A549 (cell line): ENCODE measurements around the gene TERB2. TPM values are rescaled to one million over a fixed set of nuclear protein-coding genes. Genes with fewer than 3 reads are reported as not detected.
"Not testable (repeated sequence)": the region's sequence is repeated elsewhere in the genome, so short reads cannot be mapped to it uniquely, and the experiment has no call there.

Experiments used
- ATAC-seq, 2 experiments: fragments of 200-7000 bp in 1 of 2; fragments of >200 bp in 1 of 2; cut with Nextera tagmentation in 1 of 2; cut with Tn5 transposase in 1 of 2; 3 replicates each; pipeline versions ENCODE4 v1.8.0 to v1.9.1; 2018 to 2020; ENCODE audit warnings: mild to moderate bottlenecking in 1 of 2, moderate library complexity in 1 of 2
- CTCF ChIA-PET: fragments of 300-600 bp; sonication (Branson Sonifier 250); formaldehyde crosslinking; extraction: SDS; loops from one replicate; lab custom pipeline; 2021; ENCODE audit warnings: antibody characterized with exemption, inconsistent platforms; lab: Yijun Ruan, JAX
- POLR2A ChIA-PET: fragments of 350-600 bp; formaldehyde crosslinking; extraction: SDS; loops from one replicate; lab custom pipeline; 2021; ENCODE audit warnings: antibody characterized with exemption, inconsistent platforms; lab: Yijun Ruan, JAX
- DNase-seq, 2 experiments: peaks; one replicate each; pipeline versions ENCODE4 v3.0.0 to v3.0.0-alpha.2; 2011 to 2016; ENCODE audit warnings: low read depth in 1 of 2, low spot score in 1 of 2
- FAIRE-seq: peaks from 2 replicates; lab custom pipeline; 2011; peaks lifted over from hg19 to GRCh38; lab: Jason Lieb, UNC
- H3K27ac ChIP-seq, 2 experiments: fragments of >200 bp; sonication (Bioruptor Twin); formaldehyde crosslinking; 3 replicates each; pipeline ENCODE4 v1.5.1; 2016 to 2017
- H3K4me1 ChIP-seq: fragments of >200 bp; sonication (Bioruptor Twin); formaldehyde crosslinking; 3 replicates; pipeline ENCODE4 v1.6.1; 2016
- H3K4me2 ChIP-seq: fragments of >200 bp; sonication (Bioruptor Twin); formaldehyde crosslinking; 3 replicates; pipeline ENCODE4 v1.6.1; 2016
- H3K4me3 ChIP-seq: fragments of >200 bp; sonication (Bioruptor Twin); formaldehyde crosslinking; 3 replicates; pipeline ENCODE4 v1.5.1; 2016
- H3K9me3 ChIP-seq: fragments of >200 bp; sonication (Bioruptor Twin); formaldehyde crosslinking; 3 replicates; pipeline ENCODE4 v1.6.1; 2016
- BCL3 ChIP-seq: fragments of >200 bp; sonication (Bioruptor Twin); formaldehyde crosslinking; IDR thresholded peaks from 3 replicates; pipeline ENCODE4 v1.6.1; 2016
- CHD4 ChIP-seq: fragments of 200-600 bp; sonication (generic); IDR thresholded peaks from 2 replicates; pipeline ENCODE4 v1.6.1; 2016; ENCODE audit warnings: antibody characterized with exemption, mild to moderate bottlenecking, borderline replicate concordance
- CTCF ChIP-seq: fragments of >200 bp; sonication (Bioruptor Twin); formaldehyde crosslinking; IDR thresholded peaks from 3 replicates; pipeline ENCODE4 v1.5.1; 2016
- EHMT2 ChIP-seq: fragments of 200-600 bp; sonication (generic); IDR thresholded peaks from 2 replicates; pipeline ENCODE4 v1.6.1; 2016; ENCODE audit warnings: antibody characterized with exemption, low read depth, mild to moderate bottlenecking, moderate library complexity
- ELK1 ChIP-seq: fragments of 150-350 bp; IDR thresholded peaks from 2 replicates; pipeline ENCODE4 v1.6.1; 2014; ENCODE audit warnings: low read depth, mild to moderate bottlenecking, low read length
- HOXA7 ChIP-seq: fragments of 250-450 bp; sonication (Bioruptor Pico); IDR thresholded peaks from 2 replicates; pipeline ENCODE4 v1.5.0; 2020; ENCODE audit warnings: mild to moderate bottlenecking, moderate library complexity
- KDM1A ChIP-seq: fragments of 200-600 bp; sonication (generic); IDR thresholded peaks from 2 replicates; pipeline ENCODE4 v1.6.1; 2016; ENCODE audit warnings: low read depth, mild to moderate bottlenecking
- NPAS2 ChIP-seq: fragments of 250-450 bp; sonication (Bioruptor Pico); IDR thresholded peaks from 2 replicates; pipeline ENCODE4 v1.8.0; 2022; ENCODE audit warnings: mild to moderate bottlenecking, moderate library complexity, borderline replicate concordance
- PBX3 ChIP-seq: IDR thresholded peaks from 2 replicates; pipeline ENCODE4 v1.6.1; 2012
- POLR2AphosphoS2 ChIP-seq: conservative IDR thresholded peaks from 2 replicates; pipeline ENCODE4 v1.6.1; 2012; ENCODE audit warnings: low read length, improper control_type of control experiment, inconsistent platforms
- RARB ChIP-seq: fragments of 250-450 bp; sonication (Bioruptor Pico); IDR thresholded peaks from 2 replicates; pipeline ENCODE4 v1.8.0; 2021; ENCODE audit warnings: mild to moderate bottlenecking, moderate library complexity
- REST ChIP-seq: fragments of 200-600 bp; sonication (generic); IDR thresholded peaks from 2 replicates; pipeline ENCODE4 v1.6.1; 2016; ENCODE audit warnings: antibody characterized with exemption, mild to moderate bottlenecking, moderate library complexity
- SREBF2 ChIP-seq: fragments of 450-650 bp; IDR thresholded peaks from 2 replicates; pipeline ENCODE4 v1.6.1; 2014; ENCODE audit warnings: mild to moderate bottlenecking, moderate library complexity
- TP53 ChIP-seq: fragments of 250-450 bp; sonication (Bioruptor Pico); IDR thresholded peaks from 2 replicates; pipeline ENCODE4 v1.5.0; 2021; ENCODE audit warnings: mild to moderate bottlenecking, moderate library complexity
- USF2 ChIP-seq: fragments of 450-650 bp; IDR thresholded peaks from 2 replicates; pipeline ENCODE4 v1.6.1; 2014; ENCODE audit warnings: antibody characterized with exemption
- ZFP36 ChIP-seq: fragments of 450-650 bp; IDR thresholded peaks from 2 replicates; pipeline ENCODE4 v1.6.1; 2014; ENCODE audit warnings: borderline replicate concordance; ENCODE audit not compliant: partially characterized antibody
- WGBS: methylation state at CpG from one replicate; pipeline ENCODE4 v1.1.6; 2017; ENCODE audit errors: missing lambda C conversion rate; 5-methylcytosine and 5-hydroxymethylcytosine counted together
- polyA plus RNA-seq, 4 experiments: library from polyadenylated mRNA; depleted of rRNA in 3 of 4; stranded (reverse); fragments of >200 nt; fragmentation: RNase III in 1 of 4; extraction: RNeasy Plus Mini Kit Qiagen cat#74134 plus additional on column Dnase treatment in 1 of 4; gene quantifications; 2 replicates in 3 of 4; 3 replicates in 1 of 4; pipeline ENCODE4 v1.2.3, GENCODE V29; 2011 to 2017

The TERB2 gene
- polyA plus RNA-seq, 2 of the 4 experiments (the other 2 are of a cell fraction) = not detected

GRCh38 chr15:44910981-44911625 lies 45.4 kb upstream of the TERB2 start:
- FAIRE-seq (no peak), DNase-seq (no peak)
- no peak for TF ChIP-seq NPAS2
- no peak for TF ChIP-seq CHD4
- TF ChIP-seq KDM1A = no peak
- no peak for TF ChIP-seq USF2
- TF ChIP-seq TP53 = no peak
- TF ChIP-seq, all 56 proteins: peak for 0
- Histone ChIP-seq H3K9me3 (no peaks in the 10 kb centered on the region), H3K4me2 (no peak overlapping the region), H3K4me3 (no peak overlapping the region), H3K4me1 (no peaks in the 10 kb centered on the region), H3K27ac (no peak overlapping the region)
- ChIA-PET POLR2A (no interaction called here), CTCF (interaction anchor here (0.6 kb wide), 1 partner anchor 292 kb away, joined by 4 read pairs; no protein-coding TSS in a partner anchor)
- no peak for ATAC-seq

GRCh38 chr15:44912186-44912585 lies 44.3 kb upstream of the TERB2 start:
- H3K27ac ChIP-seq, POLR2A ChIA-PET, FAIRE-seq, CTCF ChIA-PET, ATAC-seq, H3K4me1 ChIP-seq, H3K4me2 ChIP-seq, H3K4me3 ChIP-seq, H3K9me3 ChIP-seq, DNase-seq: not testable (repeated sequence)
- WGBS = 36% methylated on average over 1 of the region's 1 CpG

GRCh38 chr15:44912974-44913448 lies 43.5 kb upstream of the TERB2 start:
- DNase-seq, H3K4me2 ChIP-seq, H3K4me1 ChIP-seq, FAIRE-seq, CTCF ChIA-PET, H3K4me3 ChIP-seq, POLR2A ChIA-PET, H3K27ac ChIP-seq, H3K9me3 ChIP-seq, ATAC-seq: not testable (repeated sequence)
- WGBS = 8% methylated on average over 3 of the region's 3 CpGs

GRCh38 chr15:44918136-44918535 lies 38.4 kb upstream of the TERB2 start:
- Histone ChIP-seq H3K27ac (no peak overlapping the region), H3K9me3 (no peaks in the 10 kb centered on the region), H3K4me2 (no peak overlapping the region), H3K4me1 (no peaks in the 10 kb centered on the region), H3K4me3 (no peak overlapping the region)
- TF ChIP-seq BCL3 = no peak
- no peak for TF ChIP-seq SREBF2
- no peak for TF ChIP-seq CTCF
- no peak for TF ChIP-seq RARB (CRISPR knock-in tag)
- no peak for TF ChIP-seq ZFP36
- no peak for TF ChIP-seq REST
- TF ChIP-seq POLR2AphosphoS2 = no peak
- TF ChIP-seq EHMT2 = no peak
- no peak for TF ChIP-seq PBX3
- no peak for TF ChIP-seq HOXA7 (CRISPR knock-in tag)
- TF ChIP-seq ELK1 = no peak
- ATAC-seq (no peak), FAIRE-seq (no peak), DNase-seq (no peak)
- CTCF ChIA-PET = no interaction called here
- POLR2A ChIA-PET = no interaction called here
- WGBS = 28% methylated on average over 1 of the region's 1 CpG

GRCh38 chr15:44928658-44929057 lies 27.8 kb upstream of the TERB2 start:
- H3K9me3 ChIP-seq, CTCF ChIA-PET, H3K4me2 ChIP-seq, DNase-seq, H3K4me1 ChIP-seq, H3K4me3 ChIP-seq, ATAC-seq, H3K27ac ChIP-seq, POLR2A ChIA-PET: not testable (repeated sequence)
- FAIRE-seq = peak; percentile 18
- 5% methylated on average over 1 of the region's 1 CpG for WGBS
